Type B pancreatic cell (in vitro differentiated cells): Measurements from ENCODE around the gene SDK2. TPM values are rescaled to one million over a fixed set of nuclear protein-coding genes. Genes with fewer than 3 reads are reported as not detected.

Experiments
- DNase-seq: peaks from one replicate; pipeline ENCODE4 v3.0.0; 2021; ENCODE audit warnings: mixed read lengths; ENCODE audit not compliant: unreplicated experiment; ENCODE audit errors: extremely low spot score
- H3K27ac Mint-ChIP-seq: 2 replicates; pipeline ENCODE4 v1.8.0; 2021; ENCODE audit warnings: mild to moderate bottlenecking, mixed read lengths
- H3K27me3 Mint-ChIP-seq: 2 replicates; pipeline ENCODE4 v1.8.0; 2021; ENCODE audit warnings: mixed read lengths
- H3K36me3 Mint-ChIP-seq: 2 replicates; pipeline ENCODE4 v1.8.0; 2021; ENCODE audit warnings: mixed read lengths
- H3K4me1 Mint-ChIP-seq: one replicate; pipeline ENCODE4 v1.8.0; 2021; ENCODE audit warnings: mixed read lengths; ENCODE audit not compliant: unreplicated experiment
- H3K4me3 Mint-ChIP-seq: 2 replicates; pipeline ENCODE4 v1.8.0; 2021; ENCODE audit warnings: mild to moderate bottlenecking, mixed read lengths
- H3K9me3 Mint-ChIP-seq: 2 replicates; pipeline ENCODE4 v1.8.0; 2021; ENCODE audit warnings: mixed read lengths
- CTCF ChIP-seq: fragments of 200-600 bp; sonication (generic); conservative IDR thresholded peaks from 2 replicates; pipeline ENCODE4 v1.5.0; 2021; ENCODE audit warnings: antibody characterized with exemption, mild to moderate bottlenecking
- total RNA-seq: library from RNA; stranded (reverse); gene quantifications from 2 replicates; pipeline ENCODE4 v1.2.1, GENCODE V29; 2021; ENCODE audit warnings: low replicate concordance

SDK2 gene
- total RNA-seq, 1 donor from 2014 or later: 47.3 TPM

DNA sequence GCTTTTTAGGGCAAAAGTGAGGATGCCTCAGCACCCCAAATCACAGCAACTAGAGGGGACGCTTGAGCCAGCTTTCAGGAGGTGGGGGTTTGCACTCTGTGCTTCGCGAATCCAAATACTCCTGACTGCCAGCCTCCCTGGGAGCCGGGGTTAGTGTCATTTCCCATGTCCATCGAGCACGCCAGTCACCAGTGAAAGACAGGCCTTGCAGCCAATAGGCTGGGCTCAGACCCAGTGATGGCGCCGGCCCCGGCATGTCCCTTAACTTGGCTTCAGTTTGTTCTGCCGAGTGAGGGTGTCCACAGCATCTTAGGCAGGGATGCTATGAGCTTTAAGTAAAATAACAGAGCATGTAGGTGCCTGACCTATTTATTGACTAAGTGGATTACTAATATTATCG is 281.5 kb downstream of the SDK2 start:
- H3K27ac Mint-ChIP-seq: no peak overlapping the region
- no peak for TF ChIP-seq CTCF
- DNase-seq: no peak
- H3K27me3 Mint-ChIP-seq: peaks cover 4% of the 10 kb centered on the region
- no peak overlapping the region for H3K4me3 Mint-ChIP-seq
- peaks cover 5% of the 10 kb centered on the region for H3K36me3 Mint-ChIP-seq
- H3K4me1 Mint-ChIP-seq: peaks cover 46% of the 10 kb centered on the region
- no peaks in the 10 kb centered on the region for H3K9me3 Mint-ChIP-seq

- TF ChIP-seq CTCF: no peak
- Mint-ChIP-seq H3K36me3 (peaks cover 5% of the 10 kb centered on the region), H3K4me1 (peaks cover 48% of the 10 kb centered on the region), H3K27ac (no peak overlapping the region), H3K9me3 (no peaks in the 10 kb centered on the region), H3K4me3 (no peak overlapping the region), H3K27me3 (peaks cover 4% of the 10 kb centered on the region)
- DNase-seq: no peak
Measured at GRCh38 chr17:73360961-73361761, 283.1 kb downstream of the SDK2 start.

- no peaks in the 10 kb centered on the region for H3K9me3 Mint-ChIP-seq
- peaks cover 43% of the 10 kb centered on the region for H3K4me1 Mint-ChIP-seq
- H3K36me3 Mint-ChIP-seq: peaks cover 3% of the 10 kb centered on the region
- H3K27ac Mint-ChIP-seq: peak overlapping the region; percentile 56
- H3K4me3 Mint-ChIP-seq: peak overlapping the region; percentile 60
- TF ChIP-seq CTCF: no peak
- H3K27me3 Mint-ChIP-seq: peaks cover 4% of the 10 kb centered on the region
- DNase-seq: no peak
Measured at GRCh38 chr17:73359987-73360410, 284.2 kb downstream of the SDK2 start.

DNA sequence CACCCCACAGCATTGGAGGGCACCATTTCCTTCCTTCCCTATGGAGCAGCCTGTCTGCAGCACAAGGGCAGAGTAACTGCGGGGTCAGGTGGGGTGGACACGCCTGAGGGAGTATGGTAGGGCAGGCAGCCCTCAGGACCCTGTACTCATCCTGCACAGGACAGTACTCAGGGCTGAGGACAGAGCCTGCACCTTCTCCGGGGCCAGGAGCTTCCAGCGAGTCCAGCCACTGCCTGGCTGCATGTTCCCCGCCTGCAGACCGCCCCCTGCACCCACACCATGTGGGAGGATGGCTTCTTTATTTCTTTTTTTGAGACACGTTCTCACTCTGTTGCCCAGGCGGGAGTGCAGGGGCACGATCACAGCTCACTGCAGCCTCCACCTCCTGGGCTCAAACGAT is 284.9 kb downstream of the SDK2 start:
- H3K4me1 Mint-ChIP-seq: peaks cover 41% of the 10 kb centered on the region
- no peak overlapping the region for H3K4me3 Mint-ChIP-seq
- H3K27me3 Mint-ChIP-seq: peaks cover 4% of the 10 kb centered on the region
- H3K36me3 Mint-ChIP-seq: no peaks in the 10 kb centered on the region
- DNase-seq: no peak
- TF ChIP-seq CTCF: no peak
- H3K27ac Mint-ChIP-seq: no peak overlapping the region
- H3K9me3 Mint-ChIP-seq: no peaks in the 10 kb centered on the region

GRCh38 chr17:73358668-73359067 is 285.6 kb downstream of the SDK2 start:
- TF ChIP-seq CTCF: no peak
- DNase-seq: no peak
- H3K4me3 Mint-ChIP-seq: no peak overlapping the region
- H3K27me3 Mint-ChIP-seq: peaks cover 4% of the 10 kb centered on the region
- peaks cover 37% of the 10 kb centered on the region for H3K4me1 Mint-ChIP-seq
- no peaks in the 10 kb centered on the region for H3K36me3 Mint-ChIP-seq
- H3K27ac Mint-ChIP-seq: no peak overlapping the region
- H3K9me3 Mint-ChIP-seq: no peaks in the 10 kb centered on the region
